ENCODE measurements around the gene IGSF8.

DNA sequence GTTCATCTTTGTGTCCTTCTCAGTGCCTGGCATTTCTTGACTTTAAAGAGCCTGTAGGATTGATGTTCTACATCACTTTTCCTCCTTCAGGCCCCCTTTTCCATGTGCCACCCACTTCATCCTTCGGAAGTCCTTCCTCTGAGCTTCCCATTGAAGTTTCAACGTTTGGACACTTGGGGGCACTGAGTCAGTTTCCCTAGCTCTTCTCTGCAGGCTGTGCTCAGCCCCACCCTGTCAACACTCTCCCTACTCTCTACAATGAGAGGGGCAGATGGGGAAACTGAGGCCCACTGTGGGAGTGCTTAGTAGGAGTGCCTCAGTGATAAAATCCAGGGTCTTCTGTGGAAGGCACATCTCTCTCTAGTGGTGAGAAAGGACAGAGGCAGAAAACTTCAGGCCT is 40.3 kb downstream of the IGSF8 start:
- TF ChIP-seq JUND (IDR thresholded peaks at IDR 0.05; ENCODE audit: low read length) (no peak), SP1 (IDR thresholded peaks at IDR 0.05; ENCODE audit: low read depth, low read length) (no peak), ATF2 (IDR thresholded peaks at IDR 0.05; ENCODE audit: low read length) (no peak), EP300 (IDR thresholded peaks at IDR 0.05; ENCODE audit: borderline replicate concordance in 1 of 2, low read depth in 2 of 2, low read length in 2 of 2) (no peak), POLR2A (IDR thresholded peaks at IDR 0.05; ENCODE audit: control extremely low read depth in 1 of 2, low read depth in 2 of 2, low read length in 2 of 2) (no peak), POLR2AphosphoS5 (IDR thresholded peaks at IDR 0.05; ENCODE audit: low read depth, low read length) (no peak)
- TF ChIP-seq, protein P1, sequence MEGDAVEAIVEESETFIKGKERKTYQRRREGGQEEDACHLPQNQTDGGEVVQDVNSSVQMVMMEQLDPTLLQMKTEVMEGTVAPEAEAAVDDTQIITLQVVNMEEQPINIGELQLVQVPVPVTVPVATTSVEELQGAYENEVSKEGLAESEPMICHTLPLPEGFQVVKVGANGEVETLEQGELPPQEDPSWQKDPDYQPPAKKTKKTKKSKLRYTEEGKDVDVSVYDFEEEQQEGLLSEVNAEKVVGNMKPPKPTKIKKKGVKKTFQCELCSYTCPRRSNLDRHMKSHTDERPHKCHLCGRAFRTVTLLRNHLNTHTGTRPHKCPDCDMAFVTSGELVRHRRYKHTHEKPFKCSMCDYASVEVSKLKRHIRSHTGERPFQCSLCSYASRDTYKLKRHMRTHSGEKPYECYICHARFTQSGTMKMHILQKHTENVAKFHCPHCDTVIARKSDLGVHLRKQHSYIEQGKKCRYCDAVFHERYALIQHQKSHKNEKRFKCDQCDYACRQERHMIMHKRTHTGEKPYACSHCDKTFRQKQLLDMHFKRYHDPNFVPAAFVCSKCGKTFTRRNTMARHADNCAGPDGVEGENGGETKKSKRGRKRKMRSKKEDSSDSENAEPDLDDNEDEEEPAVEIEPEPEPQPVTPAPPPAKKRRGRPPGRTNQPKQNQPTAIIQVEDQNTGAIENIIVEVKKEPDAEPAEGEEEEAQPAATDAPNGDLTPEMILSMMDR (IDR thresholded peaks at IDR 0.05; ENCODE audit: control extremely low read depth in 1 of 3, insufficient read depth in 1 of 3, low read depth in 1 of 3, low read length in 3 of 3): peak; percentile 40 to 60 (median 52)

Data from H1 (cell line).